ENCODE results near the gene CAB39L. TPM values are rescaled to one million over a fixed set of nuclear protein-coding genes. Genes with fewer than 3 reads are reported as not detected.

CAB39L gene
- total RNA-seq, result 10 to 100 TPM; 10.2 to 27.4 (median 19.0) TPM
- polyA plus RNA-seq, result 10 to 100 TPM in 1 of 2 donors, 1 to 10 TPM in 1; 5.9 to 12.1 TPM
- long read RNA-seq, donor 1, partial matches to known transcripts, result 1 of 9 reads
- long read RNA-seq, donor 1, other reads (novel, unspliced or antisense), result 5 of 9 reads
- long read RNA-seq, donor 2, transcript CAB39L-205 (11 exons, 2,416 nt), result major isoform, 12 of 24 reads
- long read RNA-seq, donor 2, partial matches to known transcripts, result 6 of 24 reads
- long read RNA-seq, donor 2, other reads (novel, unspliced or antisense), result 3 of 24 reads
- long read RNA-seq, donor 3, partial matches to known transcripts, result 0 of 9 reads
- long read RNA-seq, donor 3, other reads (novel, unspliced or antisense), result 5 of 9 reads

- intact Hi-C loops (cut with DNase I), result loop anchor here in 6 of 10 donors (2.0 to 10.0 kb wide), 8 partner anchors 51 to 197 kb away; partner anchors contain the start of genes PHF11 (in 3 of the 6), CDADC1 (in 1 of the 6) and RCBTB1 (in 1 of the 6)
- peak; percentile 98 to 99 (median 99) for ATAC-seq
- peaks cover 0 to 47% (median 16%) of the 10 kb centered on the region in 12 donors for H3K4me1 ChIP-seq
Observed at GRCh38 chr13:49443704-49444523, at the start of gene CAB39L, which contains the start of gene SETDB2. Gene CAB39L (minus strand): TSS chr13:49444064. CDS start chr13:49382910, 61,154 bp downstream. Gene SETDB2 (plus strand): TSS chr13:49444274. CDS start chr13:49451894, 7,620 bp downstream.

DNA sequence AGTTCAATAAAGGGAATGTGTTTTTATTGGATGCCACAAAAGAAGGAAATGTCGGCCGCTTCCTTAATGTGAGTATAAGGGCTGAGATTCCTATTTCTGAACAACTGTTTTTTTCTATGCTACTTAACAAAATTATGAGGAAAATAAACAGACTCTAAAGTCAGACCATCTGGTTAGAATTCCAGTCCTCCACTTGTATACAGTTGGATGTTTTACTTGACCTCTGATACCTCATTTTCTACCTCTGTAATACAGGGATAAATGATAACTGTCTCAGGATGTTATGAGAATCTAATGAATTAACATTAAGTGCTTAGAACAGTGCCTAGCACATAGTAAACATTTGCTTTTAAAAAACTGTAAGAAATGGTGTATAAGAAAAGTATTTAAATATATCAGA lies 44.7 kb upstream of the CAB39L start:
- intact Hi-C loops (cut with DNase I), result no loop called here
- H3K4me1 ChIP-seq, result no peaks in the 10 kb centered on the region
- no peaks in the 10 kb centered on the region for H3K27me3 ChIP-seq
- no peak overlapping the region for H3K27ac ChIP-seq
- TF ChIP-seq POLR2A (IDR thresholded peaks at IDR 0.05), result no peak
- TF ChIP-seq, protein P1, sequence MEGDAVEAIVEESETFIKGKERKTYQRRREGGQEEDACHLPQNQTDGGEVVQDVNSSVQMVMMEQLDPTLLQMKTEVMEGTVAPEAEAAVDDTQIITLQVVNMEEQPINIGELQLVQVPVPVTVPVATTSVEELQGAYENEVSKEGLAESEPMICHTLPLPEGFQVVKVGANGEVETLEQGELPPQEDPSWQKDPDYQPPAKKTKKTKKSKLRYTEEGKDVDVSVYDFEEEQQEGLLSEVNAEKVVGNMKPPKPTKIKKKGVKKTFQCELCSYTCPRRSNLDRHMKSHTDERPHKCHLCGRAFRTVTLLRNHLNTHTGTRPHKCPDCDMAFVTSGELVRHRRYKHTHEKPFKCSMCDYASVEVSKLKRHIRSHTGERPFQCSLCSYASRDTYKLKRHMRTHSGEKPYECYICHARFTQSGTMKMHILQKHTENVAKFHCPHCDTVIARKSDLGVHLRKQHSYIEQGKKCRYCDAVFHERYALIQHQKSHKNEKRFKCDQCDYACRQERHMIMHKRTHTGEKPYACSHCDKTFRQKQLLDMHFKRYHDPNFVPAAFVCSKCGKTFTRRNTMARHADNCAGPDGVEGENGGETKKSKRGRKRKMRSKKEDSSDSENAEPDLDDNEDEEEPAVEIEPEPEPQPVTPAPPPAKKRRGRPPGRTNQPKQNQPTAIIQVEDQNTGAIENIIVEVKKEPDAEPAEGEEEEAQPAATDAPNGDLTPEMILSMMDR (IDR thresholded peaks at IDR 0.05), result no peak
- ATAC-seq, result no peak
- no peak for DNase-seq
- no peak overlapping the region for H3K4me3 ChIP-seq
- H3K36me3 ChIP-seq, result peaks cover 0 to 81% (median 58%) of the 10 kb centered on the region in 9 donors
- no peaks in the 10 kb centered on the region for H3K9me3 ChIP-seq
- 90 to 93% (median 92%) methylated on average over 2 of the region's 2 CpGs for WGBS, 4 donors

More at GRCh38 chr13:49443704-49444523, at the start of gene CAB39L, which contains the start of gene SETDB2:
- Histone ChIP-seq H3K27ac (peak within 1 kb of the TSS; percentile 81 to 99 (median 92)), H3K9me3 (no peaks in the 10 kb centered on the region), H3K27me3 (no peaks in the 10 kb centered on the region), H3K4me3 (peak within 1 kb of the TSS; percentile 40 to 88 (median 82)), H3K36me3 (no peaks in the 10 kb centered on the region)
- peak in 1 of 2 donors; percentile 83 for TF ChIP-seq POLR2A (IDR thresholded peaks at IDR 0.05)
- TF ChIP-seq, protein P1 (IDR thresholded peaks at IDR 0.05), result peak in 11 of 12 donors; percentile 10 to 70 (median 37)
- 0 to 1% (median 1%) methylated on average over 20 to 53 of the region's 53 CpGs for WGBS, 4 donors
- peak; percentile 99 to 100 (median 99) for DNase-seq

GRCh38 chr13:49481788-49482187 lies 37.9 kb upstream of the CAB39L start:
- intact Hi-C loops (cut with DNase I), result no loop called here
- no peaks in the 10 kb centered on the region for H3K27me3 ChIP-seq
- H3K27ac ChIP-seq, result no peak overlapping the region
- H3K4me3 ChIP-seq, result no peak overlapping the region
- peaks cover 0 to 5% (median 0%) of the 10 kb centered on the region in 12 donors for H3K4me1 ChIP-seq
- TF ChIP-seq POLR2A (IDR thresholded peaks at IDR 0.05), result no peak
- TF ChIP-seq, protein P1 (IDR thresholded peaks at IDR 0.05), result no peak
- H3K36me3 ChIP-seq, result peaks cover 0 to 100% (median 90%) of the 10 kb centered on the region in 9 donors
- no peak for ATAC-seq
- DNase-seq, result no peak
- 58 to 61% (median 61%) methylated on average over 5 of the region's 5 CpGs for WGBS, 4 donors
- H3K9me3 ChIP-seq, result no peaks in the 10 kb centered on the region
